ENCODE data around the gene RAP1GAP2.

Gene RAP1GAP2

DNA sequence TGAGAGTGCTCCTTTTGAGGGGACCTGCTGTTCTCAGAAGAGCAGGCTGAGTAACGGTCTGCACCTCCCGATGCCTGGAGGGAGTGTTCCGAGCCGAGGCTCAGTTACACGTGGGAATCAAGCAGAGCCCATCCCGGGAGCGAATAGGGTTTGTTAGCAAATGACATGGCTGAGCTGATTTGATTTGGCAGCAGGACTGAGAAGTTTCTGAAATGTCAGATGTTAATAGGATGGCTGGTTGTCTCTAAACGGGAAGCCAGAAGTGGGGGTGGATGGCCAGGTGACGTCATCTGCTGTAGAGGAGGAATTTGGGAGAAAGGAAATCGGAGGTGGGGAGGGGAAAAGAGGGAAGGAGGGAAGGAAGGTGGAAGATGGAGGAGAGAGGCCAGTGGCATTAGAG is 128.0 kb downstream of the RAP1GAP2 start:
- Histone ChIP-seq H3K27ac (ENCODE audit: insufficient read depth, low read length, poor library complexity, severe bottlenecking) (no peak overlapping the region), H3K36me3 (ENCODE audit: control insufficient read depth, insufficient read depth, low read length) (peaks cover 18% of the 10 kb centered on the region)

DNA sequence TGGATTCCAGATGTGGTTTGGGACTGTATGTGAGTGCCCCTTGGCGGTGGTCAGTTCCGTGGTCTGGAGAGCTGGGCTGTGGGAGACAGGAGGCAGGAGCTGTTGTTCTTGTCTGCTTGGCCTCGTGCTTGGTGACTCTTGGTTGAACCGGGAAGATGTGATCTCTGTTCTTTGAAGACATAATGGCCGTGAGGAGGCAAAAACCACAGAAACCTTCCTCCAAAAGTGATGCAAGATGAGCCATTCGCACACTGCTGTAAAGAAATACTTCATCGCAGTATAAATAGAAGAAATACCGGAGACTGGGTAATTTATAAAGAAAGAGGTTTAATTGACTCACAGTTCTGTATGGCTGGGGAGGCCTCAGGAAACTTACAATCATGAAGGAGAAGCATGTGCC is 128.8 kb downstream of the RAP1GAP2 start:
- no peak for DNase-seq
- no peak overlapping the region for H3K27ac ChIP-seq (ENCODE audit: insufficient read depth, low read length, poor library complexity, severe bottlenecking)

More for the DNA sequence above, 128.0 kb downstream of the RAP1GAP2 start:
- H3K4me1 ChIP-seq (ENCODE audit: control insufficient read depth, insufficient read depth, low read length, poor library complexity, severe bottlenecking): no peaks in the 10 kb centered on the region
- H3K27me3 ChIP-seq (replicated peaks; ENCODE audit: control insufficient read depth, insufficient read depth, low read length, poor library complexity, severe bottlenecking): no peaks in the 10 kb centered on the region
- DNase-seq: no peak
- H3K4me3 ChIP-seq (ENCODE audit: insufficient read depth, low read depth, low read length, poor library complexity, severe bottlenecking): no peak overlapping the region
- no peaks in the 10 kb centered on the region for H3K9me3 ChIP-seq (ENCODE audit: control insufficient read depth, low read length)

DNA sequence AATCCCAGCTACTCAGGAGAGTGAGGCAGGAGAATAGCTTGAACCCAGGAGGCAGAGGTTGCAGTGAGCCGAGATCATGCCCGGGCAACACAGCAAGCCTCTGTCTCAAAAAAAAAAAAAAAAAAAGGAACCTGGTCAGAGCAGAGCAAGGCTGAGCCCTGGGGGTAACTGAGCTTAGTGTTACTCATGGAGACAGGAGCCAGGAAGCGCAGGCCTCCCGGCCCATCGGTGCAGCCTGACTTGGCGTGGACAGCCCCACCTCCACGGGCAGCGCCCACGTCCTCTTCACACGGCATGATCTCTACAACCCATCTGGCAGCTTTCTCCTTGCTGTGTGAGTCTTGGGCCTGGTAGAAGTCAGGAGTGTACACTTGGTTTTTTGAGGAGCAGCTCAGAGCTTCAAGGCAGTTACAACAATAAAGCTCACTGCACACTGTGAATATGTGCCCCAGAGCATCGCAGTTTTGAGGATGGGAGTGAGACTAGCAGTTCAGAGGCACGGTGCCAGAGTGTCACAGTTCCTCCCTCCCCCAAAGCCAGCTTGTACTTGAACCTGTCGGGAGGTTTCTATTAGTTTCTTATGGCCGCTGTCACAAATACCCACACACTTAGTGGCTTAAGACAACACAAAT is 129.9 kb downstream of the RAP1GAP2 start:
- no peak for DNase-seq
- Histone ChIP-seq H3K4me1 (ENCODE audit: control insufficient read depth, insufficient read depth, low read length, poor library complexity, severe bottlenecking) (peaks cover 3% of the 10 kb centered on the region), H3K36me3 (ENCODE audit: control insufficient read depth, insufficient read depth, low read length) (peaks cover 18% of the 10 kb centered on the region), H3K27ac (ENCODE audit: insufficient read depth, low read length, poor library complexity, severe bottlenecking) (no peak overlapping the region), H3K27me3 (replicated peaks; ENCODE audit: control insufficient read depth, insufficient read depth, low read length, poor library complexity, severe bottlenecking) (no peaks in the 10 kb centered on the region), H3K9me3 (ENCODE audit: control insufficient read depth, low read length) (no peaks in the 10 kb centered on the region), H3K4me3 (ENCODE audit: insufficient read depth, low read depth, low read length, poor library complexity, severe bottlenecking) (no peak overlapping the region)

More for the DNA sequence above, 128.8 kb downstream of the RAP1GAP2 start:
- Histone ChIP-seq H3K27me3 (replicated peaks; ENCODE audit: control insufficient read depth, insufficient read depth, low read length, poor library complexity, severe bottlenecking) (no peaks in the 10 kb centered on the region), H3K36me3 (ENCODE audit: control insufficient read depth, insufficient read depth, low read length) (peaks cover 18% of the 10 kb centered on the region), H3K4me3 (ENCODE audit: insufficient read depth, low read depth, low read length, poor library complexity, severe bottlenecking) (no peak overlapping the region), H3K4me1 (ENCODE audit: control insufficient read depth, insufficient read depth, low read length, poor library complexity, severe bottlenecking) (no peaks in the 10 kb centered on the region), H3K9me3 (ENCODE audit: control insufficient read depth, low read length) (no peaks in the 10 kb centered on the region)

DNA sequence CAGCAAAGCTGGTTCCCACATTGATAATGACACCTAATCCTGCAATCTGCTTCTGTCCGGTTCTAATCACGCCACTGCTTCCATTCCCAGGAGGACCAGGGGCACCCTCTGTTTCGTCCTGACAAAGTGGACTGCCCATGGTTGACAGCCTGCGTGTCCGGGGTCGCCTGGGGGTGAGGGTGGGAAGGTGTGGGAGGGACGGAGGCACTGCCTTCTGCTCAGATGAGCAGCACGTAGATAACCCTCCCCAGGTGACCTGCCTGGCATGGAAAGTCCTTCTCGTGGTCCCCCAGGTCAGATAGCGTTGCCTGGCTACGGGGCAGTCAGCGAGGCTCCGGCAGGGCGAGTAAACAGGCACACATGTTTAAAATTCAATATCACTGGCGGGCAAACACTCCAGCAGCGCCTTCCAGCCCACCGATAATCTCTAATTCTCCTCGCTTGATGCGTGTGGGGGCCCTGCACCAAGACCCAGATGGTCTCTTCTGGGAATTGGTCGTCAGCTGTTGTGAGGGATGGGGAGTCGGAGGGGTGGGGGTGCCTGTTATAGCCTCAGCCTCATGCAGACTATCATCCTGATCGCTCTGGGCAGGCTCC is 132.2 kb downstream of the RAP1GAP2 start:
- H3K4me1 ChIP-seq (ENCODE audit: control insufficient read depth, insufficient read depth, low read length, poor library complexity, severe bottlenecking): peaks cover 3% of the 10 kb centered on the region
- H3K27ac ChIP-seq (ENCODE audit: insufficient read depth, low read length, poor library complexity, severe bottlenecking): no peak overlapping the region
- H3K9me3 ChIP-seq (ENCODE audit: control insufficient read depth, low read length): no peaks in the 10 kb centered on the region
- no peak overlapping the region for H3K4me3 ChIP-seq (ENCODE audit: insufficient read depth, low read depth, low read length, poor library complexity, severe bottlenecking)
- no peaks in the 10 kb centered on the region for H3K27me3 ChIP-seq (replicated peaks; ENCODE audit: control insufficient read depth, insufficient read depth, low read length, poor library complexity, severe bottlenecking)
- H3K36me3 ChIP-seq (ENCODE audit: control insufficient read depth, insufficient read depth, low read length): peaks cover 18% of the 10 kb centered on the region
- no peak for DNase-seq

DNA sequence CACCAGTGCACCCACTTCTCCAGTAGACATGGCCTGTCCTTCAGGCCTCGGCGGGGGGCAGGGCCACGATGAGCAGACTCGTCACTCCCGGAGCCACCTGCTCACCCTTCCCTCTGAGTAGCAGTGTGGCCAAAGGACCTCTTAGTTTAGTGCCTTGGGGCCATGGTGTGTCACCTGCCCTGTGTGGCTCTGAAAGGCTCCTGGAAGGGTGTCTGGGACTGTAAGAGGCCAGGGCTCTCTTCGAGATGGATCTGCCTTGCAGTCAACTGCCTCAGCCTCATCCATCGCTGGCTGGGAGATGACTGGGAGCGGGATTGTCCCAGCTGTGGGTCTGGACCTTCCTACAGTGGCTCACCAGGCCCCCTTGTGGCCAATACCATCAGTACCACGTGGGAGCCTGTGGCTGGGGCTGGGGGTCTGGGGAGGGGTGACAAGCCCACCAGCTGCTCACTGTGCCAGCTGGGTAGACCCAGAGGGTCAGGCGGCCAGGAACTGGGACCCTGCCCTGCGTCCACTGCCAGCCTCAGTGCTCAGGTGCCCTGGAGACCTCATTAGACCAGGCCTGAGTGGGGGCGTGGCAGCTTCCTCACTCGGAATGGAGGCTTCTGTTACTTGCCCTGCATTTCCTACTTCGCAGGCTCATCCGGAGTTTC is 133.8 kb downstream of the RAP1GAP2 start:
- Histone ChIP-seq H3K27me3 (replicated peaks; ENCODE audit: control insufficient read depth, insufficient read depth, low read length, poor library complexity, severe bottlenecking) (no peaks in the 10 kb centered on the region), H3K9me3 (ENCODE audit: control insufficient read depth, low read length) (no peaks in the 10 kb centered on the region), H3K27ac (ENCODE audit: insufficient read depth, low read length, poor library complexity, severe bottlenecking) (no peak overlapping the region), H3K4me3 (ENCODE audit: insufficient read depth, low read depth, low read length, poor library complexity, severe bottlenecking) (no peak overlapping the region), H3K36me3 (ENCODE audit: control insufficient read depth, insufficient read depth, low read length) (peaks cover 21% of the 10 kb centered on the region), H3K4me1 (ENCODE audit: control insufficient read depth, insufficient read depth, low read length, poor library complexity, severe bottlenecking) (peaks cover 3% of the 10 kb centered on the region)
- no peak for DNase-seq

DNA sequence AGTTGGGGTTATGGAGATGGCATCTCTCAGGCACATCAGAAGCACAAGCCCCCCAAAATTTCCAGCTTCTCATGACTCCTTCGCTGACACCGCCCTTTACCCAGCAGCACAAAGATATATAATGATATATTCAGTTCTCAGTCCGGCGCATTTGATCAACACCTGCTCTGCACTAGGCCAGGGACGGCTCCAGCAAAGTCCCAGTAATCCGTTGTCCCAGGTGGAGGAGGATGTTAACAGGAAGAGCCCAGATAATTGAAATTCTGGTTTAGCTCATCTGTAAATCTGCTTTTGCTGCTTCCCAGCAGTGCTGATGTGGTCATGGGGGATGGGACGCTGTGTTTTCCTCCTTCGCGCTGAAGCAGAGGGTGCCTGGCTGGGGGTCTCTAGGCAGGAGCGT is 135.6 kb downstream of the RAP1GAP2 start:
- Histone ChIP-seq H3K27me3 (replicated peaks; ENCODE audit: control insufficient read depth, insufficient read depth, low read length, poor library complexity, severe bottlenecking) (no peaks in the 10 kb centered on the region), H3K4me1 (ENCODE audit: control insufficient read depth, insufficient read depth, low read length, poor library complexity, severe bottlenecking) (peaks cover 3% of the 10 kb centered on the region), H3K9me3 (ENCODE audit: control insufficient read depth, low read length) (no peaks in the 10 kb centered on the region), H3K36me3 (ENCODE audit: control insufficient read depth, insufficient read depth, low read length) (peaks cover 11% of the 10 kb centered on the region), H3K27ac (ENCODE audit: insufficient read depth, low read length, poor library complexity, severe bottlenecking) (no peak overlapping the region), H3K4me3 (ENCODE audit: insufficient read depth, low read depth, low read length, poor library complexity, severe bottlenecking) (no peak overlapping the region)
- no peak for DNase-seq

DNA sequence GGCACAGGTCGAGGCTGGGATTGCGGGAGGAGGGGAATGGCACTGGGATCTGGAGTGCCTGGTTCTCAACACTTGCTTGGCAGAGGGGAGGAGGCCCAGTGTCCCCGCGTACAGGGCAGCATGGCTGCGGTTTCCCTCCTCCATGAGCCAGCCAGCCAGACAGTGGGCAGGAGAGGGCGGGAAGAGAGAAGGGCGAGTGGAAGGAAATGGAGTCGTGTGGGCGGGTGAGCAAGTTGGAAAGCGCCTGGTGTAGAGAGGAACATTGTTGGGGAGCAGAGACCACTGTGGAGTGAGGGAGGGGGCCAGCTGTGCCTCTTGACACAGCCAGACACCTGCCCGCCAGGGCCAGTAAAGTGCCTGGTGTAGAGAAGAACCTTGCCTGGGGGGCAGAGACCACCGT is 136.7 kb downstream of the RAP1GAP2 start:
- Histone ChIP-seq H3K36me3 (ENCODE audit: control insufficient read depth, insufficient read depth, low read length) (peaks cover 8% of the 10 kb centered on the region), H3K9me3 (ENCODE audit: control insufficient read depth, low read length) (no peaks in the 10 kb centered on the region), H3K4me3 (ENCODE audit: insufficient read depth, low read depth, low read length, poor library complexity, severe bottlenecking) (no peak overlapping the region), H3K27ac (ENCODE audit: insufficient read depth, low read length, poor library complexity, severe bottlenecking) (no peak overlapping the region), H3K4me1 (ENCODE audit: control insufficient read depth, insufficient read depth, low read length, poor library complexity, severe bottlenecking) (peaks cover 3% of the 10 kb centered on the region), H3K27me3 (replicated peaks; ENCODE audit: control insufficient read depth, insufficient read depth, low read length, poor library complexity, severe bottlenecking) (no peaks in the 10 kb centered on the region)
- DNase-seq: no peak

DNA sequence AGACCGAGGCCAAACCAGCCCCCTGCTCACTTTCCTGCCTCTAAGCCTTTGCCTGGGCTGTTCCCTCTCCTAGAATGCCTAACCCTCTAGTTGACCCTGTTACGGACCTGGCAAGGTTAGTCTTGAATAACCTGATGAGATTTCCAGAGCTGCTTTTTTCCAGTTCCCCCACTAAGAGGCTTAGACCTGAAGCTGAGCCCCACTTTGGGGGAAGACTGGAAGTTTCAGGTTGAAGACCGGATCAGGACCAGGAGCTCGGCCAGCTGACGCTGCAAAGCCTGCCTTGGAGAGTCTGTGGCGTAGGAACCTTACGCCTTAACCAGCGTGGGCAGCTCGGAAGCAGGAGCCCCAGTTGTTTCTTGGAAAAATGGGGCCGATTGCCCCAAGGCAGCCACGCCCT is 137.4 kb downstream of the RAP1GAP2 start:
- Histone ChIP-seq H3K27ac (ENCODE audit: insufficient read depth, low read length, poor library complexity, severe bottlenecking) (no peak overlapping the region), H3K36me3 (ENCODE audit: control insufficient read depth, insufficient read depth, low read length) (peaks cover 8% of the 10 kb centered on the region), H3K27me3 (replicated peaks; ENCODE audit: control insufficient read depth, insufficient read depth, low read length, poor library complexity, severe bottlenecking) (no peaks in the 10 kb centered on the region), H3K4me1 (ENCODE audit: control insufficient read depth, insufficient read depth, low read length, poor library complexity, severe bottlenecking) (peaks cover 3% of the 10 kb centered on the region), H3K4me3 (ENCODE audit: insufficient read depth, low read depth, low read length, poor library complexity, severe bottlenecking) (no peak overlapping the region), H3K9me3 (ENCODE audit: control insufficient read depth, low read length) (no peaks in the 10 kb centered on the region)
- DNase-seq: no peak

DNA sequence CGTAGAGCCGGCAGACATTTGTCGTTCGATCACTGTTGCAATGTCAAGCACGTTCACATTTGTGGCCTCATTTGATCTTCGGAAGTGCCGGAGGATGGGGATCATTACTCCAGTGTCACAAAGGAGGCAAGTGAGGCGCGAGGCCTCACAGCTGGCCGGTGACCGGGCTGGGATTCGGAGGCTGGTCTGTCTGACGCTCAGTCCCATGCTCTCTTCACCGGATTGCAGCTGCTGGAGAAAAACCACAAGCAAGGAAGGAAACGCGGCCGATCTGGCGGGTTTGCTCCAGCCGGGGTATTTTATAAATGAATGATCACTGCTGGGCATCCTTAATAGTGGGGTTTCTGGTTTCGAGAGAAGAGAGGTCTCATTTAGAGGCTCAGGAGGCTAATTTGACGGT is 139.4 kb downstream of the RAP1GAP2 start:
- H3K4me3 ChIP-seq (ENCODE audit: insufficient read depth, low read depth, low read length, poor library complexity, severe bottlenecking): no peak overlapping the region
- no peaks in the 10 kb centered on the region for H3K4me1 ChIP-seq (ENCODE audit: control insufficient read depth, insufficient read depth, low read length, poor library complexity, severe bottlenecking)
- no peak for DNase-seq
- no peaks in the 10 kb centered on the region for H3K9me3 ChIP-seq (ENCODE audit: control insufficient read depth, low read length)
- H3K27me3 ChIP-seq (replicated peaks; ENCODE audit: control insufficient read depth, insufficient read depth, low read length, poor library complexity, severe bottlenecking): no peaks in the 10 kb centered on the region
- H3K27ac ChIP-seq (ENCODE audit: insufficient read depth, low read length, poor library complexity, severe bottlenecking): no peak overlapping the region
- H3K36me3 ChIP-seq (ENCODE audit: control insufficient read depth, insufficient read depth, low read length): peaks cover 8% of the 10 kb centered on the region

DNA sequence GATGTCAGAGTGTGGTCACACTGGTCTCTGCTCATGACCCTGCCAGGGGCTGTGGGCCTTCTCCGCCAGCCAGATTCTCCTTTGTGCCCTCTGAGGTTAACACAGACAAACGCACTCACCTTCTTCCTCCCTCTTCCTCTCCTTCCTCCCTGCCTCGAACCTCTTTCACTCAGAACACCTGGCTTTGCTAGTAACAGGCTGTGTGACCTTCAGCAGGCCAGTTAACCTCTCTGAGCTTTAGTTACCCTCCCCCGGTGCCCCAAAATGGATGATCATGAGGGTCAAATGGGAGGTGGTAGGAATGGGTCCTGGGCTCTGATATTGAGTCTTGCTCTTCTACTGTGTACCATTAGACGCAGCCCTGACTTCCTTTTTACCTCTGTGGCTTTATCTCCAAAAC is 140.1 kb downstream of the RAP1GAP2 start:
- H3K27ac ChIP-seq (ENCODE audit: insufficient read depth, low read length, poor library complexity, severe bottlenecking): no peak overlapping the region
- H3K9me3 ChIP-seq (ENCODE audit: control insufficient read depth, low read length): no peaks in the 10 kb centered on the region
- H3K27me3 ChIP-seq (replicated peaks; ENCODE audit: control insufficient read depth, insufficient read depth, low read length, poor library complexity, severe bottlenecking): no peaks in the 10 kb centered on the region
- H3K4me1 ChIP-seq (ENCODE audit: control insufficient read depth, insufficient read depth, low read length, poor library complexity, severe bottlenecking): no peaks in the 10 kb centered on the region
- H3K36me3 ChIP-seq (ENCODE audit: control insufficient read depth, insufficient read depth, low read length): peaks cover 8% of the 10 kb centered on the region
- H3K4me3 ChIP-seq (ENCODE audit: insufficient read depth, low read depth, low read length, poor library complexity, severe bottlenecking): no peak overlapping the region
- DNase-seq: no peak

Data from effector memory CD4-positive, alpha-beta T cell (primary cell).